ENCODE results near the gene TDO2. TPM values are rescaled to one million over a fixed set of nuclear protein-coding genes. Genes with fewer than 3 reads are reported as not detected.

The TDO2 gene
- total and polyA plus RNA-seq, 2 of the 13 experiments (the other 11 are each of a cell fraction or from before 2014, with no cell fraction given), result not detected

GRCh38 chr4:155953151-155954117 is 49.9 kb downstream of the TDO2 start, which contains the start of gene CTSO (continued):
- TF ChIP-seq, protein P1, sequence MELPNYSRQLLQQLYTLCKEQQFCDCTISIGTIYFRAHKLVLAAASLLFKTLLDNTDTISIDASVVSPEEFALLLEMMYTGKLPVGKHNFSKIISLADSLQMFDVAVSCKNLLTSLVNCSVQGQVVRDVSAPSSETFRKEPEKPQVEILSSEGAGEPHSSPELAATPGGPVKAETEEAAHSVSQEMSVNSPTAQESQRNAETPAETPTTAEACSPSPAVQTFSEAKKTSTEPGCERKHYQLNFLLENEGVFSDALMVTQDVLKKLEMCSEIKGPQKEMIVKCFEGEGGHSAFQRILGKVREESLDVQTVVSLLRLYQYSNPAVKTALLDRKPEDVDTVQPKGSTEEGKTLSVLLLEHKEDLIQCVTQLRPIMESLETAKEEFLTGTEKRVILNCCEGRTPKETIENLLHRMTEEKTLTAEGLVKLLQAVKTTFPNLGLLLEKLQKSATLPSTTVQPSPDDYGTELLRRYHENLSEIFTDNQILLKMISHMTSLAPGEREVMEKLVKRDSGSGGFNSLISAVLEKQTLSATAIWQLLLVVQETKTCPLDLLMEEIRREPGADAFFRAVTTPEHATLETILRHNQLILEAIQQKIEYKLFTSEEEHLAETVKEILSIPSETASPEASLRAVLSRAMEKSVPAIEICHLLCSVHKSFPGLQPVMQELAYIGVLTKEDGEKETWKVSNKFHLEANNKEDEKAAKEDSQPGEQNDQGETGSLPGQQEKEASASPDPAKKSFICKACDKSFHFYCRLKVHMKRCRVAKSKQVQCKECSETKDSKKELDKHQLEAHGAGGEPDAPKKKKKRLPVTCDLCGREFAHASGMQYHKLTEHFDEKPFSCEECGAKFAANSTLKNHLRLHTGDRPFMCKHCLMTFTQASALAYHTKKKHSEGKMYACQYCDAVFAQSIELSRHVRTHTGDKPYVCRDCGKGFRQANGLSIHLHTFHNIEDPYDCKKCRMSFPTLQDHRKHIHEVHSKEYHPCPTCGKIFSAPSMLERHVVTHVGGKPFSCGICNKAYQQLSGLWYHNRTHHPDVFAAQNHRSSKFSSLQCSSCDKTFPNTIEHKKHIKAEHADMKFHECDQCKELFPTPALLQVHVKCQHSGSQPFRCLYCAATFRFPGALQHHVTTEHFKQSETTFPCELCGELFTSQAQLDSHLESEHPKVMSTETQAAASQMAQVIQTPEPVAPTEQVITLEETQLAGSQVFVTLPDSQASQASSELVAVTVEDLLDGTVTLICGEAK (IDR thresholded peaks at IDR 0.05), result no peak
- TF ChIP-seq, protein P1 (CRISPR knock-in tag; IDR thresholded peaks at IDR 0.05), result 0 out of 2 replicates have a peak, but pooled peaks have one; percentile 31
- TF ChIP-seq MED8 (CRISPR knock-in tag; IDR thresholded peaks at IDR 0.05; ENCODE audit: insufficient replicate concordance) (no peak), CREB1 (IDR thresholded peaks at IDR 0.05) (no peak), CREB1 (CRISPR knock-in tag; IDR thresholded peaks at IDR 0.05) (no peak), CENPT (CRISPR knock-in tag; IDR thresholded peaks at IDR 0.05; ENCODE audit: low read depth) (no peak), ZNF3 (CRISPR knock-in tag; IDR thresholded peaks at IDR 0.05) (no peak), ZNF232 (CRISPR knock-in tag; IDR thresholded peaks at IDR 0.05; ENCODE audit: borderline replicate concordance) (peak; percentile 62; the same call in 1 of the 2 replicates), SMAD1 (CRISPR knock-in tag; IDR thresholded peaks at IDR 0.05; ENCODE audit: borderline replicate concordance, low read depth) (0 out of 2 replicates have a peak, but pooled peaks have one; percentile 53), MXD4 (CRISPR knock-in tag; IDR thresholded peaks at IDR 0.05) (no peak), BORCS8-MEF2B (CRISPR knock-in tag; IDR thresholded peaks at IDR 0.05) (peak; percentile 47; the same call in 1 of the 2 replicates), PRMT3 (CRISPR knock-in tag; IDR thresholded peaks at IDR 0.05; ENCODE audit: borderline replicate concordance, low read depth) (peak; percentile 76; the same call in 1 of the 2 replicates), MATR3 (CRISPR knock-in tag; IDR thresholded peaks at IDR 0.05) (no peak), ZSCAN21 (CRISPR knock-in tag; IDR thresholded peaks at IDR 0.05; ENCODE audit: borderline replicate concordance) (peak; percentile 76; the same call in 1 of the 2 replicates), ELF3 (CRISPR knock-in tag; IDR thresholded peaks at IDR 0.05) (peak; percentile 50; the same call in 1 of the 2 replicates), ZNF501 (CRISPR knock-in tag; IDR thresholded peaks at IDR 0.05) (0 out of 2 replicates have a peak, but pooled peaks have one; percentile 42), HHEX (CRISPR knock-in tag; IDR thresholded peaks at IDR 0.05) (no peak)
- TF ChIP-seq, protein P2, sequence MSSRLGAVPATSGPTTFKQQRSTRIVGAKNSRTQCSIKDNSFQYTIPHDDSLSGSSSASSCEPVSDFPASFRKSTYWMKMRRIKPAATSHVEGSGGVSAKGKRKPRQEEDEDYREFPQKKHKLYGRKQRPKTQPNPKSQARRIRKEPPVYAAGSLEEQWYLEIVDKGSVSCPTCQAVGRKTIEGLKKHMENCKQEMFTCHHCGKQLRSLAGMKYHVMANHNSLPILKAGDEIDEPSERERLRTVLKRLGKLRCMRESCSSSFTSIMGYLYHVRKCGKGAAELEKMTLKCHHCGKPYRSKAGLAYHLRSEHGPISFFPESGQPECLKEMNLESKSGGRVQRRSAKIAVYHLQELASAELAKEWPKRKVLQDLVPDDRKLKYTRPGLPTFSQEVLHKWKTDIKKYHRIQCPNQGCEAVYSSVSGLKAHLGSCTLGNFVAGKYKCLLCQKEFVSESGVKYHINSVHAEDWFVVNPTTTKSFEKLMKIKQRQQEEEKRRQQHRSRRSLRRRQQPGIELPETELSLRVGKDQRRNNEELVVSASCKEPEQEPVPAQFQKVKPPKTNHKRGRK (CRISPR knock-in tag; IDR thresholded peaks at IDR 0.05), result 0 out of 2 replicates have a peak, but pooled peaks have one; percentile 29

All from HepG2 (cell line).